ENCODE measurements around the gene GPR75.

The GPR75 gene

GRCh38 chr2:53881360-53881759, 21.6 kb upstream of the GPR75 start:
- H3K4me3 ChIP-seq (ENCODE audit: low read depth in 1 of 5, low read length in 5 of 5), result no peak overlapping the region
- H3K27ac ChIP-seq (ENCODE audit: low read depth, low read length), result no peak overlapping the region
- H3K36me3 ChIP-seq (ENCODE audit: control insufficient read depth in 5 of 5, insufficient read depth in 5 of 5, low read length in 5 of 5), result peaks cover 35 to 70% (median 47%) of the 10 kb centered on the region in 5 donors
- no peaks in the 10 kb centered on the region for H3K9me3 ChIP-seq (ENCODE audit: control insufficient read depth in 5 of 5, low read length in 5 of 5)
- H3K27me3 ChIP-seq (ENCODE audit: control insufficient read depth in 5 of 5, insufficient read depth in 4 of 5, low read length in 5 of 5), result no peaks in the 10 kb centered on the region
- no peak overlapping the region for H3K9ac ChIP-seq (ENCODE audit: low read length in 5 of 5)
- no peaks in the 10 kb centered on the region for H3K4me1 ChIP-seq (ENCODE audit: control insufficient read depth in 5 of 5, insufficient read depth in 5 of 5, low read length in 5 of 5)

GRCh38 chr2:53880756-53881155, 21.0 kb upstream of the GPR75 start:
- H3K36me3 ChIP-seq (ENCODE audit: control insufficient read depth in 5 of 5, insufficient read depth in 5 of 5, low read length in 5 of 5), result peaks cover 29 to 64% (median 42%) of the 10 kb centered on the region in 5 donors

GRCh38 chr2:53877556-53877955, 17.8 kb upstream of the GPR75 start:
- Histone ChIP-seq H3K27me3 (ENCODE audit: control insufficient read depth in 5 of 5, insufficient read depth in 4 of 5, low read length in 5 of 5) (no peaks in the 10 kb centered on the region), H3K4me1 (ENCODE audit: control insufficient read depth in 5 of 5, insufficient read depth in 5 of 5, low read length in 5 of 5) (no peaks in the 10 kb centered on the region), H3K36me3 (ENCODE audit: control insufficient read depth in 5 of 5, insufficient read depth in 5 of 5, low read length in 5 of 5) (peaks cover 22 to 62% (median 41%) of the 10 kb centered on the region in 5 donors), H3K9ac (ENCODE audit: low read length in 5 of 5) (no peak overlapping the region), H3K9me3 (ENCODE audit: control insufficient read depth in 5 of 5, low read length in 5 of 5) (no peaks in the 10 kb centered on the region), H3K27ac (ENCODE audit: low read depth, low read length) (no peak overlapping the region), H3K4me3 (ENCODE audit: low read depth in 1 of 5, low read length in 5 of 5) (no peak overlapping the region)

More at GRCh38 chr2:53880756-53881155, 21.0 kb upstream of the GPR75 start:
- no peaks in the 10 kb centered on the region for H3K9me3 ChIP-seq (ENCODE audit: control insufficient read depth in 5 of 5, low read length in 5 of 5)
- H3K4me3 ChIP-seq (ENCODE audit: low read depth in 1 of 5, low read length in 5 of 5), result no peak overlapping the region
- H3K9ac ChIP-seq (ENCODE audit: low read length in 5 of 5), result no peak overlapping the region
- H3K27ac ChIP-seq (ENCODE audit: low read depth, low read length), result no peak overlapping the region
- no peaks in the 10 kb centered on the region for H3K4me1 ChIP-seq (ENCODE audit: control insufficient read depth in 5 of 5, insufficient read depth in 5 of 5, low read length in 5 of 5)
- no peaks in the 10 kb centered on the region for H3K27me3 ChIP-seq (ENCODE audit: control insufficient read depth in 5 of 5, insufficient read depth in 4 of 5, low read length in 5 of 5)

DNA sequence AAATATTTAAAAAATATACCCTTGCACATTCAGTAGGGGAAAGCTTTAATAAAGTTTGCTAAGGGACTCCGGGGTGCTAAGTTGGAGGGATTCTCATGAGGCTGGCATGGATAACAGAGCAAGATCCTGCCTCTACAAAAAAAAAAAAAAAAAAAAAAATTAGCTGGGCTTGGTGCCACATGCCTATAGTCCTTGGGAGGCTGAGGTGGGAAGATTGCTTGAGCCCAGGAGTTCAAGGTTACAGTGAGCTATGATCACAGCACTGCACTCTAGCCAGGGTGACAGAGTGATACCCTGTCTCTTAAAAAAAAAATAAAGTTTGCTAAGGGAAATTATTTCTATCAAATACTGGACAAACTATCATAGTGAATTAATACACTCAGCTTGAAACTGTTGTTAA, 17.3 kb upstream of the GPR75 start:
- Histone ChIP-seq H3K9ac (ENCODE audit: low read length in 5 of 5) (no peak overlapping the region), H3K27me3 (ENCODE audit: control insufficient read depth in 5 of 5, insufficient read depth in 4 of 5, low read length in 5 of 5) (no peaks in the 10 kb centered on the region), H3K4me1 (ENCODE audit: control insufficient read depth in 5 of 5, insufficient read depth in 5 of 5, low read length in 5 of 5) (no peaks in the 10 kb centered on the region), H3K4me3 (ENCODE audit: low read depth in 1 of 5, low read length in 5 of 5) (no peak overlapping the region), H3K9me3 (ENCODE audit: control insufficient read depth in 5 of 5, low read length in 5 of 5) (no peaks in the 10 kb centered on the region), H3K36me3 (ENCODE audit: control insufficient read depth in 5 of 5, insufficient read depth in 5 of 5, low read length in 5 of 5) (peaks cover 18 to 58% (median 37%) of the 10 kb centered on the region in 5 donors), H3K27ac (ENCODE audit: low read depth, low read length) (no peak overlapping the region)

- no peaks in the 10 kb centered on the region for H3K9me3 ChIP-seq (ENCODE audit: control insufficient read depth in 5 of 5, low read length in 5 of 5)
- no peaks in the 10 kb centered on the region for H3K4me1 ChIP-seq (ENCODE audit: control insufficient read depth in 5 of 5, insufficient read depth in 5 of 5, low read length in 5 of 5)
- H3K9ac ChIP-seq (ENCODE audit: low read length in 5 of 5), result no peak overlapping the region
- no peak overlapping the region for H3K27ac ChIP-seq (ENCODE audit: low read depth, low read length)
- H3K27me3 ChIP-seq (ENCODE audit: control insufficient read depth in 5 of 5, insufficient read depth in 4 of 5, low read length in 5 of 5), result no peaks in the 10 kb centered on the region
- H3K4me3 ChIP-seq (ENCODE audit: low read depth in 1 of 5, low read length in 5 of 5), result no peak overlapping the region
- peaks cover 18 to 51% (median 33%) of the 10 kb centered on the region in 5 donors for H3K36me3 ChIP-seq (ENCODE audit: control insufficient read depth in 5 of 5, insufficient read depth in 5 of 5, low read length in 5 of 5)
These were observed 14.7 kb upstream of the GPR75 start for GRCh38 chr2:53874401-53874950.

- H3K36me3 ChIP-seq (ENCODE audit: control insufficient read depth in 5 of 5, insufficient read depth in 5 of 5, low read length in 5 of 5), result peaks cover 24 to 54% (median 34%) of the 10 kb centered on the region in 5 donors
- H3K4me1 ChIP-seq (ENCODE audit: control insufficient read depth in 5 of 5, insufficient read depth in 5 of 5, low read length in 5 of 5), result peaks cover 1 to 21% (median 6%) of the 10 kb centered on the region in 5 donors
- H3K4me3 ChIP-seq (ENCODE audit: low read depth in 1 of 5, low read length in 5 of 5), result no peak overlapping the region
- H3K27ac ChIP-seq (ENCODE audit: low read depth, low read length), result no peak overlapping the region
- H3K27me3 ChIP-seq (ENCODE audit: control insufficient read depth in 5 of 5, insufficient read depth in 4 of 5, low read length in 5 of 5), result no peaks in the 10 kb centered on the region
- no peak overlapping the region for H3K9ac ChIP-seq (ENCODE audit: low read length in 5 of 5)
- no peaks in the 10 kb centered on the region for H3K9me3 ChIP-seq (ENCODE audit: control insufficient read depth in 5 of 5, low read length in 5 of 5)
These were observed 8.0 kb upstream of the GPR75 start for GRCh38 chr2:53867773-53868172.

- Histone ChIP-seq H3K36me3 (ENCODE audit: control insufficient read depth in 5 of 5, insufficient read depth in 5 of 5, low read length in 5 of 5) (peaks cover 24 to 54% (median 34%) of the 10 kb centered on the region in 5 donors), H3K4me1 (ENCODE audit: control insufficient read depth in 5 of 5, insufficient read depth in 5 of 5, low read length in 5 of 5) (peaks cover 1 to 21% (median 6%) of the 10 kb centered on the region in 5 donors), H3K27me3 (ENCODE audit: control insufficient read depth in 5 of 5, insufficient read depth in 4 of 5, low read length in 5 of 5) (no peaks in the 10 kb centered on the region), H3K4me3 (ENCODE audit: low read depth in 1 of 5, low read length in 5 of 5) (no peak overlapping the region), H3K9me3 (ENCODE audit: control insufficient read depth in 5 of 5, low read length in 5 of 5) (no peaks in the 10 kb centered on the region), H3K27ac (ENCODE audit: low read depth, low read length) (no peak overlapping the region), H3K9ac (ENCODE audit: low read length in 5 of 5) (no peak overlapping the region)
These were observed 7.4 kb upstream of the GPR75 start for GRCh38 chr2:53867169-53867568.

- Histone ChIP-seq H3K4me1 (ENCODE audit: control insufficient read depth in 5 of 5, insufficient read depth in 5 of 5, low read length in 5 of 5) (peaks cover 1 to 21% (median 6%) of the 10 kb centered on the region in 5 donors), H3K27ac (ENCODE audit: low read depth, low read length) (no peak overlapping the region)
These were observed 6.2 kb upstream of the GPR75 start for GRCh38 chr2:53865962-53866361.

GRCh38 chr2:53865264-53865663, 5.5 kb upstream of the GPR75 start:
- Histone ChIP-seq H3K9ac (ENCODE audit: low read length in 5 of 5) (no peak overlapping the region), H3K4me1 (ENCODE audit: control insufficient read depth in 5 of 5, insufficient read depth in 5 of 5, low read length in 5 of 5) (peaks cover 1 to 22% (median 8%) of the 10 kb centered on the region in 5 donors), H3K27ac (ENCODE audit: low read depth, low read length) (no peak overlapping the region), H3K4me3 (ENCODE audit: low read depth in 1 of 5, low read length in 5 of 5) (no peak overlapping the region), H3K36me3 (ENCODE audit: control insufficient read depth in 5 of 5, insufficient read depth in 5 of 5, low read length in 5 of 5) (peaks cover 24 to 50% (median 32%) of the 10 kb centered on the region in 5 donors), H3K27me3 (ENCODE audit: control insufficient read depth in 5 of 5, insufficient read depth in 4 of 5, low read length in 5 of 5) (no peaks in the 10 kb centered on the region), H3K9me3 (ENCODE audit: control insufficient read depth in 5 of 5, low read length in 5 of 5) (no peaks in the 10 kb centered on the region)

More at GRCh38 chr2:53865962-53866361, 6.2 kb upstream of the GPR75 start:
- Histone ChIP-seq H3K27me3 (ENCODE audit: control insufficient read depth in 5 of 5, insufficient read depth in 4 of 5, low read length in 5 of 5) (no peaks in the 10 kb centered on the region), H3K9me3 (ENCODE audit: control insufficient read depth in 5 of 5, low read length in 5 of 5) (no peaks in the 10 kb centered on the region), H3K36me3 (ENCODE audit: control insufficient read depth in 5 of 5, insufficient read depth in 5 of 5, low read length in 5 of 5) (peaks cover 24 to 51% (median 34%) of the 10 kb centered on the region in 5 donors), H3K4me3 (ENCODE audit: low read depth in 1 of 5, low read length in 5 of 5) (no peak overlapping the region), H3K9ac (ENCODE audit: low read length in 5 of 5) (no peak overlapping the region)

DNA sequence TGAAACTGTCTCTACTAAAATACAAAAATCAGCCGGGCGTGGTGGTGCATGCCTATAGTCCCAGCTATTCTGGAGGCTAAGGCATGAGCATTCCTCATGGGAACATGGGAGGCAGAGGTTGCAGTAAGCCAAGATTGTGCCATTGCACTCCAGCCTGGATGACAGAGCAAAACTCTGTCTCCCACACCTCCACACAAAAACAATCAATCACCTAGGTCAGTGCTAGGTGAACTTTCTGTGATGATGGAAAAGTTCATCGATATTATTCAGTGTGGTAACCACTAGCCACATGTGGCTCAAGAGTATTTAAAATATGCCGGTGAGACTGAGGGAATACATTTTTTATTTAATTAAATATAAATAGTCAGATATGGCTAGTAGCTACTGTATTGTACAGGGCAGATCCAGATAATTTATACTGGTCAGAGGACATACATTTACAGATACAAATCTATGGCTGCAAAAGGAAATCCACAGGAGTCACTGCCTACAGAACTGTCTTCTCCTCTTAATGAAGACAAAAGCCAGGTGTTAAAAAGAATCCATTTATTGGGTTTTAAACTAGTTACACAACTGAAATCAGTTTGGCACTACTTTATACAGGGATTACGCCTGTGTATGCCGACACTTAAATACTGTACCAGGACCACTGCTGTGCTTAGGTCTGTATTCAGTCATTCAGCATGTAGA, 3.9 kb upstream of the GPR75 start:
- Histone ChIP-seq H3K9me3 (ENCODE audit: control insufficient read depth in 5 of 5, low read length in 5 of 5) (no peaks in the 10 kb centered on the region), H3K4me3 (ENCODE audit: low read depth in 1 of 5, low read length in 5 of 5) (no peak overlapping the region), H3K36me3 (ENCODE audit: control insufficient read depth in 5 of 5, insufficient read depth in 5 of 5, low read length in 5 of 5) (peaks cover 10 to 40% (median 31%) of the 10 kb centered on the region in 5 donors), H3K27ac (ENCODE audit: low read depth, low read length) (no peak overlapping the region), H3K9ac (ENCODE audit: low read length in 5 of 5) (no peak overlapping the region), H3K4me1 (ENCODE audit: control insufficient read depth in 5 of 5, insufficient read depth in 5 of 5, low read length in 5 of 5) (peaks cover 1 to 25% (median 17%) of the 10 kb centered on the region in 5 donors), H3K27me3 (ENCODE audit: control insufficient read depth in 5 of 5, insufficient read depth in 4 of 5, low read length in 5 of 5) (no peaks in the 10 kb centered on the region)
